ENCODE data around the gene BRMS1L.
A peak's percentile ranks its signal among the peaks of the same experiment; 100 is the strongest.

The BRMS1L gene

DNA sequence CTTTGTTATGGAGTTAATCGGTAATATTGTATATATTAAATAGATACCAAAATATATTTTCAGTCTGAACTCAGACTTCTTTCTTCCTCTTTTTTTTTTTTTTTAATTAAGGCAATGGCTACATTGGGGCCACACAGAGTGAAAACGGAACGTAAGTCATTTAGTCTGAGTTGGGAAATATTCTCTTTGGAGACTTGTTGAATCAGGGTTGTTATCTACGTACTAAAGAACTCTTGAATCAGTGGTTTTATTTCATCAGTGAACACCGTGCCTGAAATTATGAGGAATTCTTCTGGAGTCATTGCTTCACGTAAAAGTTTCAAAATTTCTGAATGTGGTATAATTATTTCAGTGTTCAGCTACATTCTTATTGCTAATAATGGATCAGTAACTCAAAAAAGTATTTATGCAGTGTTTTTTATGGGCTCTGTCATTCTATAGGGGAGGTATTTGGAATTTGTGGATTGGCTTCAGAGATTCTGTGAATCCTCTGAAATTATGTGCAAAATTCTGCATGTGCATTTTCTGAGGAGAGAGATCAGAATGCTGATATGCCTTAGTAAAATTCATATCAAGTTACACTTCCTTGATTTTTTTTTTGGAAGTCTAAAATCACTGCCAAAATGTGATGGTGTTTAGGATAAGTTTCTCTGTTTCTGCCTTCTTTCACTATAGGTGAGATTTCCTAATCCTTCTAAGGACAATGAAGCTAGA is 39.6 kb downstream of the BRMS1L start:
- DNase-seq (ENCODE audit: low spot score), result no peak

DNA sequence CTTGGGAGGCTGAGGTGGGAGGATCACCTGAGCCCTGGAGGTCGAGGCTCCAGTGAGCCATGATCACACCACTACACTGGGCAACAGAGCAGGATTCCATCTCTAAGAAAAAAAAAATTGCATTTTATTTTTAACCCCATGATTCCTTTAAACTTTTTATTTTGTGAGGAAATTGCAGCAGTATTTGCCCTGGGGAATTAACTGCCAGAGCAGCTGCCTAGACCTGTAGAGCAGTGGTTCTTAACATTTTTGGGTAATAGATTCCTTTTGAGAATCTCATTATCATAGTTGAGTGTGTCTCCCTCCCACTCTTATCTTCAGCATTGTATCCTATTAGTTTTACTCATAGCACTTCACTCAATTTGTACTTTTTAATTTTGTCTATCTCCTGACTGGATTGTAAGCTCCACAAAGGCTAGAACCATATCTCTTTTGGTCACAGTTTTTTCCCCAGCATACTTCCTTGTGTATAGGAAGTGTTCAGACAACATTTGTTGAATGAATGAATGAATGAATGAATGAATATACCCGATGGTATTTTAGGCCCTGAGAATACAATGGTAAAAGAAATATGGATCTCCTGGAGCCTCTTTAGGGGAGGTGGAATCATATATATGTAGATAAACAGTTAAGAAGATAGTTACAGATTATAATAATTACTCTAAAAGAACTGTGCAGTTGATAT is 40.6 kb downstream of the BRMS1L start:
- no peak for DNase-seq (ENCODE audit: low spot score)

DNA sequence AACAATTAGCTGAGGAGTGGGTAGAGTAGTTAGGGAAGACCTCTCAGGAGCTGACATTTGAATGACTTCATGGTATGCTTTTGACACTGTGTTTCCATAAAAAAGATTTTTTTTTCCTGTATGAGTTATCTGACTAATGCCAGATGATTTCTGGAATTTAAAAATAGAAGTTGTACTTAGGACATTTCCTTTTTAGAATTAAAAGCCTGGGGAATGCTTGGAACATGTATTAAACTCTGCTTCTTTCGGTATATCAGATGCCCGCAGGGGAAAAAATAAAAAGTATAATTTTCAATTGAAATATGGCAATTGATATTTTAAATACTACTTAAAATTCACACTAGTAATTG is 41.1 kb downstream of the BRMS1L start:
- DNase-seq (ENCODE audit: low spot score), result no peak

DNA sequence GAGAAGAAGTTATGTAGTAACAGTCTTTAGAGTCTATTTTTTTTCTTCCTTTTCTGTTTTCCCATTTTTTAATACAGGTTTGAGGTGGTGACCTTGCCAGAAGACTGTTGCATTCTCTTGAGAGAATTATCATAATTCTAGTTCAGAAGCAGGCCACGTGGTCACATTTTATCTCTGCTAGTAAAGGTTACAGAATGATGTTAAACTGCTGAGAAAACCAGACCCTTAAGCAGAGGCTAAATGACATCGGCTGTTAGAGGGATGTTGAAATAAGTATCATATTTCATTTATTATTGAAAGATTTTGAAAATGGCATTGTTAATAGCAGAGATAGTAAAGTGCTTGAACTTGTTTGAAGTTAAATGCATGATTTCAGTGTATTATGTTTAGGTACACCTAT is 49.2 kb downstream of the BRMS1L start:
- DNase-seq (ENCODE audit: low spot score), result no peak

DNA sequence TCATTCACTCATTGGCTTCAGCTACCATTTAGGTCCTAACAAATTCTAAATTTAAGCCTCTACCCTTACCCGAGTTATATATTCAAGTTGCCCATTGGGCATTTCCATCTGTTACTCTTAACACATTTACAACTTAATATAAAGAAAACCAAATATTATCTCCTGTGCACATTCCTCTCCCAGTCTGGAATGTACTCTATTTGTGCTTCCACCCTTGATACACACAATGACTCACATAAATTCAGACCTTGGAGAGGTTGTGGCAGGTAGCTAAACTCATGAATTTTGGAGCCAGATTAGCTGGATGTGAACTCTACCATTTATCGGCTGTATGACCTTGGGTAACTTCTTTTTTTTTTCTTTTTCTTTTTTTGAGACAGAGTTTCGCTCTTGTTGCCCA is 51.1 kb downstream of the BRMS1L start:
- DNase-seq (ENCODE audit: low spot score), result no peak

DNA sequence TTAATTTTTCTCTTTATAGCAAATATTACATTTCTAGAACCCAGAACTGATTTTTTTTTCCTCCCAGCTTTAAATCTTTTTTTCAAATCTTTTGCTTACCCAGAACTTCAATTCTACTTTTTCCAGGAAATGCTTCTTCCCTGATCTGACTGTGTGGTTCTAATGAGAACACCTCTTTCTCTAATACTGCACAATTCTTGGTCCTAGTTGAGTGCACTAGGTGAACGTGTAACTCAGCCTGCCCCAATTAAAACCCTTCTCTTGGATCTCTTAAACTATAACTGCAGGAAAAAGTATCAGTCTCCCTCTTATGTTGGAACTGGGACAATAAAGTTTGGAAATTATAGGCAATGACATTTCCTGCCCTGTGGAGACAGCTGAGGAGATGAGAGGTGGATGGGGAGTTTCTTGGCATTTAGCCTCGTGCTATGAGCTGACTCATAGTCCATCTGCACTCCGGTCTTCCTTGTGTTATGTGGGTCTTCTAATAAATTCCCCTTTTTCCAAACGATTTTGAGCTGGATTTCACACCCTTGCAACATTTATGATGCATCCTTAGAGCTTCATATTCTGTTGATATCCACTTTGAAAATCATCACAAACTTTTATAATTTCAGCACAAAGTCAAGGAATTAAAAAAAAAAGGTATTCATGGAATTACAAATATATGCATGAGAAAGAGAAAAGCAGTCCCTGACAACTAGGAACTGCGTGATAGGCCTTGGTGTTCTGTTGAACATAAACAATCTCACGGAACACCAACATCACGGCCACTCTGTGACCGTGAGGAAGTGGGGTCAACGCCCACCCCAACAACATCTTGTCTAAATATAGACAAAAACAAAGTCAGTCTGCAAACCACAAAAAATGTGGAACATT is 52.4 kb downstream of the BRMS1L start:
- DNase-seq (ENCODE audit: low spot score), result peak; percentile 80

DNA sequence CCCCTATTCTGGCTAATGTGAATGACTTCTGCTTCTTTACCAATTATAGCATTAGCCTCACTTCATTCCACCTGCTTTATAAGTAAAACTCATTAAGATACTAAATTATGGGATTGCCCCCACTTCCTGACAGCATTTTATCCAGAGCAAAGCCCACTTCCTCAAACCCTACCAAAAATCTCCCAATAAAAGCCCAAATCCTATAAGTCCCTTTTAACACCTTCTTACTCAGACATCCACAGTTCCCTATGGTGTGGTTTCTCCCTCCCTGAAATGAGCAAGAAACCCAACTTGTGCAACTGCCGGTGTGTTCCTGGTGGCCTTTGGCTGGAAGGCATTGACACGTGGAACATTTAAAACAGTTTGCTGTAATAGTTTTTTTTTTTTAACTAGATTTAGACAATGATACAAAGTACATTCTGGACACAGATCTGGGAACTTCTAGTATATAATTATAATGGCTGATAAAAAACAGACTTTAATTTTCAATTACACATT is 53.1 kb downstream of the BRMS1L start:
- DNase-seq (ENCODE audit: low spot score), result peak; percentile 10

DNA sequence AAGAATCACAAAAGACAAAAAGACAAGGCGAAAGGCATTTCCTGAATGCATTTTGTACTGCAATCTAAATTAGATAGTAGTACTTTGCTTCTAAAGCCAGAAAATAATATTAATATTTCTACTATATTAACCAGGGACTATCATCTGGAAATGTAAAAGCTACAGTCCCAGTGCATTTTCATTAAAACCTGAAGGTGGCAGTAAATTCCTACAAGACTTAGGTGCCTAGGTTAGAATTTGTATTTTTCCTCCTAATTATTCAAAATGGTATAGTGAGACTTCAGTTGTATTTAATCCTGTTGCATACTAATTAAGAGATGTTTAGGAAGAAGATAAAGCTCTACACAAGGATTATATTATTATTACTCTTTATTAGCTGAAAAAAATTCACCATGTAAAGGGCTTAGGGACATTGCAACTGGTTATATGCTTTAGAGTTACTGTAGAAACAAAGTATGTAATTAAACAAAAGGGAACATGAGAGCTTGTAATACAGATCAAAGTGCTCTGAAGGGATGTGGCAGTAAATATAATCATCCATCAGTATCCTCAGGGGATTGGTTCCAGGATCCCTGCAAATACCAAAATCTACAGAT is 53.6 kb downstream of the BRMS1L start:
- DNase-seq (ENCODE audit: low spot score), result peak; percentile 27

DNA sequence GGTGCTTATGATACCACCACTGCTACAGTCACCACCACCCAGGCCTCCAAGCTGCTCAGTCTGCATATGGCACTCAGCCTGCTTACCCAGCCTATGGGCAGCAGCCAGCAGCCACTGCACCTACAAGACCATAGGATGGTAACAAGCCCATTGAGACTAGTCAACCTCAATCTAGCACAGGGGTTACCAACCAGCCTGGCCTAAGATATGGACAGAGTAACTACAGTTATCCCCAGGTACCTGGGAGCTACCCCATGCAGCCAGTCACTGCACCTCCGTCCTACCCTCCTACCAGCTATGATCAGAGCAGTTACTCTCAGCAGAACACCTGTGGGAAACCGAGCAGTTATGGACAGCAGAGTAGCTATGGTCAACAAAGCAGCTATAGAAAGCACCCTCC is 55.1 kb downstream of the BRMS1L start:
- DNase-seq (ENCODE audit: low spot score), result no peak

DNA sequence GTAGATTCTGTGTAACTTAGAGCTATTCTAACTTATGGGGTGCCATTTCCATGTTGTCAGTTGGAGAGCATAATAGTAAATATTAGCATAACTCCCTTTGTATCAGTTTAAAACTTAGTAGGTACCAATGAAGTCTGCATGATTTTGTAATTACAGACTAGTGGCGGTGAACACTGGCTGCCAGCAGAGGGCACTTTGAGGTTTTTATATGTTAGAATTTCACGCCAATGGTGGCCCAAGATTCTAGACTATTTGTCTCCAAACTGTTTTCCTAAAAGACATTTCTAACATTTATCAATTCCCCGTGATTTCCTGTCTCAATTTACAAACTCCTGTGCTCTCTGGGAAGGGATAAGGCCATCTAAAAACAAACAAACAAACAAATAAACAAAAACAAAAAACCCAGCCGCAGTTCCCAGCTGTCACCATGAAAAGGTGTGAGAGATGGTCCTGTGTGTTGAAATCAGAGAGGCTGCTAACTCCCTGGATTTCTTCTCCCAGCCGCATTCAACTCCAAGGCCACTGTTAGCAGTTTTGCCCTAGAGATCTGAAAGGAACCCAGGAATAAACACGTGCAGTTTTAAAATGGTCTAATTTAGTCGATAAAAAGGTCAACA is 57.6 kb downstream of the BRMS1L start:
- DNase-seq (ENCODE audit: low spot score), result peak; percentile 34

DNA sequence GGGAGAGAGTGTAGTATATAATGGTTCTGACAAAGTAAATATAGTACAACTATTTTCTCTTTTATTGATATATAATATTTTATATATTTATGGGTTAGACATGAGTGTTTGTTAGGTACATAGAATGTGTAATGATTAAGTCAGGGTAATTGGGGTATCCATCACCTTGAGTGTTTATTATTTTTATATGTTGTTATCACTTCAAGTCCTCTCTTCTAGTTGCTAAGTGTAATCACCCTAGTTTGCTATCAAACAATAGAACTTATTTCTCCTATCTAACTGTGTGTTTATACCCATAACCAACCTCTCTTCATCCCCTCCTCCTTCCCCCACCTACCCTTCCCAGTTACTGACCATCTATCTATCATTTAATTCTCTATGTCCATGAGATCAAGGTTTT is 64.2 kb downstream of the BRMS1L start:
- no peak for DNase-seq (ENCODE audit: low spot score)

DNA sequence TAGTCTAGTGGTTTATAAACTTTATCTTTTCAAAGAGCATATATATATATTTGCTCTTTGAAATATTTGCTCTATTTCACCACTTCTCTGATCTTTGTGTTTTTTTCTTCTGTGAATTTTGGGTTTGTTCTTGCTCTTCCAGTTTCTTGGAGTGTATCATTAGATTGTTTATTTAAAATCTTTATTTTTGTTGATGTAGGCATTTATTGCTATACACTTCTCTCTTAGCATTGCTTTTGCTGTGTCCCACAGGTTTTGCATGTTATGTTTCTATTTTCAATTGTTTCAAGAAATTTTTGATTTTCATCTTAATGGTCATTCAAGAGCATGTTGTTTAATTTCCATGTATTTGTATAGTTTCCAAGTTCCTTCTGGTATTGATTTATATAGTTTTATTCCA is 69.1 kb downstream of the BRMS1L start:
- DNase-seq (ENCODE audit: low spot score), result no peak

DNA sequence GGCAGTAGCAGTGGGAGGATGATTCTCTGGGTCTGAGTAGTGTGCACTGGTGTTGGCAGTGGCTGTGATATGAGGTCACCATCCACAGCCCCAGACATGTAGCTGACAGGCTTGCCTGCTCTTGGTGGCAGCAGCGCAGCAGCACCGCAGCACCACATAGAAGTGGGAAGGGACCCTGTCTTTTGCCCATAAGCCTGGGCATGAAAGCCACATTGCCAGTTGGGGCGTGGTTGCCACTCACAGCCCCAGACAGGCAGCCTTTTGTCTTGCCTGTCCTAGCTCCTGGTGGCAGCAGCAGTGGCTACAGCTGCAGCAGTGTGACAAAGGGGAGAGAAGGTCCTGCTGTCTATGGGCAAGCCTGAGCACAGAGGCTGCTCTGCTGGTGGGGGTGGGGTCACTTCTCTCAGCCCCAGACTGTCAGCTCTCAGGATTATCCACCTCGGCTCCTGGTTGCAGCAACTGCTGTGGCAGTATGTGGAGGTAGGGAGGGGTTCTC is 71.5 kb downstream of the BRMS1L start:
- DNase-seq (ENCODE audit: low spot score), result no peak

DNA sequence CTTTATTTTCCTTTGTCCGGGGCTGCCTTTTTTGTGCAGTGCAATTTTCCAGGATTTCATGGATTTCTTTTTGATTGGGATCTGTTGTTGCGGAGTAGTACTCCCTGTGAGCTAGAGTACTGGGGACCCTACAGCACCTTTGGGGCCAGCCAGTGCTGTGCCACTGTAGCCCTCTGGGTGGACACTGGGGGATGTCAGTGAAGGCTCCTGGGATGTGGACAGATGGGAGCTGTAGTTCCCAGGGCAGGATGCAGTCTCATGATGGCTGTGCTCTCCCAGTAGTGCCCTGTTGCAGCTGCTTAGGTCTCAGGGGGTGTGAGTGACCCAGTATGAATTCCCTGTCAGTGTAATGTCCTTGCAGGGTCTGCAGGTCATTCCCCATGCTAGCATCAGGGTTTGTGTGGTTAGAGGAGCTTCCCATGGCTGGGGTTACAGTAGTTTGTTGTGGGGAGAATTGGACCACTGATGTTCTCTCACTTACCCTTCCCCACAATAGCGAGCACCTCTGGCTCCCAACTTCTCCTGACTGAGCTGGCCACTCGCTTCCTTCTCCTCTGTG is 72.2 kb downstream of the BRMS1L start:
- no peak for DNase-seq (ENCODE audit: low spot score)

DNA sequence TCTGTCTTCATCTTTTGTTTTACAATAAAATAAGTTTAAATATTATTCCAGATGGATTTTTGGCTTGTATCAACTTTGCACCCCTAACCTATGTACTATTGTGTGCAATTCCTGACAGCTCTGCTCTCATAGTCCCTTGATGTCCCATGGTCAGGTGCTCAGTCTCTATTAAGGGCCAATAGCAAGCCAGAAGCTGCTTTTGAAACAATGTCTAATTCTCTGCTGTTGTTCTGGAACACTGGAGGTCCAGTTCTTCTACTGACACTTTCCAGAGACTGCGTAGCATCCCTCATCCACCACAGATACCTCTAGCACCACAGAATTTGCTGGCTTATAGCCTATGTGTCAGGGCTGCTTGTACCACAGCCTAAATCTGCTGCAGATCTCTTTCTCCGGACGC is 74.6 kb downstream of the BRMS1L start:
- no peak for DNase-seq (ENCODE audit: low spot score)

DNA sequence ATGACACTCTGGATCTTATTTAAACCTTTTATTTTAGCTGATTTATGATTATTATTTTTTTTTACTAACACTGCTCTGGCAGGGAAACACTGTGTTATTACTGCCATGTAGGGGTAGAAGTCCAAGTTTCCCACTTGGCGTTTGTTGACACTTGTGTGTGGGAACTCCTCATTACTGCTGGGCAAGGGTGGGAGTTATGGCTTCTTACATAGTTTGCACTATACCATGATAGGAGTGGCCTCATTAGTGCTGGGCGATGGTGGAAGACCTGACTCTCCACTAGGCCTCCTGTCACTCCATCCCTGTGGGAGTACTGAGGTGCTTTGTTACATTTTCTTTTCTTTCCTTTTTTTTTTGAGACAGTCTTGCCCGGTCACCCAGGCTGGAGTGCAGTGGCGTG is 83.5 kb downstream of the BRMS1L start:
- no peak for DNase-seq (ENCODE audit: low spot score)

DNA sequence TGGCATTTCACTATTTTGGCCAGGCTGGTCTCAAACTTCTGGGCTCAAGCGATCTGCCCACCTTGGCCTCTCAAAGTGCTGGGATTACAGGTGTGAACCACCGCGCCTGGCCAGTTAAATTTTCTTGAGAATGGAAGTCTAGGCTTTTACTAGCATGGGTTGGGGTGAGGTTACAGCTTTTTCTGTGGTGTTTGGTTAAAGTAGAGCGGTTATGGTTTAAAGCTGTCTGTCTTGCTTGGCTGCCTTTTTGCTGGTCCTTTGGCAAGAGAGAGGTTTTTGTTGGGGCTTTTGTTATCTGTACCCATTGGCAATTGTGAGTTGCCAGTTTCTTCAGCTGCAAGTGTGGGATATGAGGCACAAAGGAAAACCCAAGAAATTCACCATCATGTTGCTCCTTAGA is 84.1 kb downstream of the BRMS1L start:
- no peak for DNase-seq (ENCODE audit: low spot score)

DNA sequence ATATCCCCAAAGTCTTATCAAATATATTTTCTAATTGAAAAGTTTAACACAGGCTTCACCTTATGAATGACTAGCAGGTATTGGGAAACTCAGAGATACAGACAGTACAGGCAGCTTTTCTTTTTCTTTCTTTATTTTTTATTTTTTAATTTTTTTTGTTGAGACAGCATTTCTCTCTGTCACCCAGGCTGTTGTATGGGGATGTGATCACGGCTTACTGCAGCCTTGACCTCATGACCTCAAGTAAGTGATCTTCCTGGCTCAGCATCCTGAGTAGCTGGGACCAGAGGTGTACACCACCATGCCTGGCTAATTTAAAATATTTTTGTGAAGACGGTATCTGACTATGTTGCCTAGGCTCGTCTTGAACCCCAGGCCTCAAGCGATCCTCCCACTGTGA is 85.0 kb downstream of the BRMS1L start:
- DNase-seq (ENCODE audit: low spot score), result no peak

DNA sequence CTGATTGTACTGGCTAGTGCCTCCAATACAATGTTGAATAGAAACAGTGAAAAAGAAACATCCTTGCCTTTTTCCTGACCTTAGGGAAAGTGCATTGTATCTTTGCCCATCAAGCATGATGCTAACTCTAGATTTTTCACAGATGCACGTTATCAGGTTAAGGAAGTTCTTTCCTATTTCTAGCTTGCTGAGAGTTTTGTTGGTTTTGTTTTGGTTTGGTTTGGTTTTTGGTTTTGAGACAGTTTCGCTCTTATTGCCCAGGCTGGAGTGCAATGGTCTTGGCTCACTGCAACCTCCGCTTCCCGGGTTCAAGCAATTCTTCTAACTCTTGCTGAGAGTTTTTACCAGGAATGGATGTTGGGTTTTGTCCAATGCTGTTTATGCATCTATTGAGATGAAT is 89.0 kb downstream of the BRMS1L start:
- no peak for DNase-seq (ENCODE audit: low spot score)

DNA sequence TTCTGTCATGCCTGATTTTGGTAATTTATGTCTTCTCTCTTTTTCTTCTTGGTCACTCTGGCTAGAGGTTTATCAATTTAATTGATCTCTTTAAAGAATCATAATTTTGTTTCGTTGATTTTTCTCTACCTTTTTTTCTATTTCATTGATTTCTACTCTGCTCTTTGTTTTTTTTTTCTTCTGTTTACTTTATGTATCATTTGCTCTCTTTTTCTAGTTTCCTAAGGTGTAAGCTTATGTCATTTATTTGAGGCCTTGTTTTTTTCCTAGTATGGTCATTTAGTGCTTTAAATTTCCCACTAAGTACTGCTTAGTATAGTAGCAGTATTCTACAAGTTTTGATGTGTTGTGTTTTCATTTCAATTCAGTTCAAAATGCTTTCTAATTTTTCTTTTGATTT is 89.6 kb downstream of the BRMS1L start:
- no peak for DNase-seq (ENCODE audit: low spot score)

All from AG08396 (cell line).